KMS-11 (cell line): ENCODE results near the gene IKZF4.

Experiments used
- H2AFZ ChIP-seq: fragments of 200-600 bp; sonication (generic); 2 replicates; pipeline ENCODE4 v1.6.1; 2016; ENCODE audit warnings: antibody characterized with exemption, mixed run types, low read depth
- H3K27ac ChIP-seq: fragments of 200-600 bp; sonication (generic); 2 replicates; pipeline ENCODE4 v1.6.1; 2016; ENCODE audit warnings: mild to moderate bottlenecking, mixed run types
- H3K27me3 ChIP-seq: fragments of 200-600 bp; sonication (generic); 2 replicates; pipeline ENCODE4 v1.6.1; 2017; ENCODE audit warnings: mild to moderate bottlenecking, low read depth, mixed run types, moderate library complexity; ENCODE audit not compliant: insufficient read depth
- H3K36me3 ChIP-seq: fragments of 200-600 bp; sonication (generic); 2 replicates; pipeline ENCODE4 v1.6.1; 2017; ENCODE audit warnings: mild to moderate bottlenecking, mixed run types; ENCODE audit not compliant: insufficient read depth
- H3K4me1 ChIP-seq: fragments of 200-600 bp; sonication (generic); 2 replicates; pipeline ENCODE4 v1.6.1; 2016; ENCODE audit warnings: mild to moderate bottlenecking, low read depth, mixed run types; ENCODE audit not compliant: poor library complexity, severe bottlenecking
- H3K4me2 ChIP-seq: fragments of 200-600 bp; sonication (generic); 2 replicates; pipeline ENCODE4 v1.7.0; 2016; ENCODE audit warnings: mild to moderate bottlenecking, mixed run types
- H3K4me3 ChIP-seq: fragments of 200-600 bp; sonication (generic); IDR thresholded peaks from 2 replicates; pipeline ENCODE4 v1.6.1; 2017; ENCODE audit warnings: low read depth, low read length, mixed read lengths; ENCODE audit not compliant: insufficient read depth
- H3K79me2 ChIP-seq: fragments of 200-600 bp; sonication (generic); 2 replicates; pipeline ENCODE4 v1.6.1; 2016; ENCODE audit warnings: low read depth, mixed run types; ENCODE audit not compliant: insufficient read depth
- H3K9ac ChIP-seq: fragments of 200-600 bp; sonication (generic); 2 replicates; pipeline ENCODE4 v1.6.1; 2016; ENCODE audit warnings: mild to moderate bottlenecking, mixed run types
- H4K20me1 ChIP-seq: fragments of 200-600 bp; sonication (generic); 2 replicates; pipeline ENCODE4 v1.6.1; 2016; ENCODE audit warnings: mild to moderate bottlenecking, mixed run types; ENCODE audit not compliant: insufficient read depth
- TF ChIP-seq, protein P1 (sequence below): fragments of 200-600 bp; sonication (generic); conservative IDR thresholded peaks from 2 replicates; pipeline ENCODE4 v1.6.1; 2017; ENCODE audit warnings: low read depth, mild to moderate bottlenecking, antibody characterized with exemption, low read length, moderate library complexity, mixed read lengths

Gene IKZF4

DNA sequence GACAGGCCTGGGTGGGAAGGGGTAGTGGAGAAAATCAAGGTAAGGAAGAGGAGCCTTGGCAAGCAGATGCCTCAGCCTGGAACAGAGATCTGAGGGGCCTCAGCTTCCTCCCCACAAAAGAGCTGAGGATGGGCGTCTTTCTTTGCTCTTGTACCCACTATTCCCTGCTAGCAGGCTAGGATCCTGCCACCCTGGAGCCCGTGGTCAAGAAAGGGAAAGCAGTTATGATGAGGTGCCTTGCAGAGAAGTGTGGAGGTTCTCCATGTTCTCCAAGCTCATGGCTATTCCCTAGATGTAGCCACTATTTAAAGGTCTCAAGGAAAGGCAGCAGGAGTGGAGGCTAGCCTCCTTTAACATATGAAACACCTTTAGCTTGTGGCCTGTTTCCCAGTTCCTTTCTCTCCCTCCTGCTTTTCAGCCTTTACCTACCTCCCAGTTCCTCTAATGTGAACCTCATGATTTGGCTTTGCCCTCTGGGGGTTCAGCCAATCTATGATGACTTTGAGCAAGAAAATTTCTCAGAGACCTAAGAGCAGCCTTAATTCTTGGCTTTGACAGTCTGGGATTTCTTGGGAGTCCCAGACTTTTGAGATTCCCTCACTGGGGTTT, 1.1 kb downstream of the IKZF4 start:
- H3K4me3 ChIP-seq = no peak overlapping the region
- no peaks in the 10 kb centered on the region for H3K4me1 ChIP-seq
- H3K27ac ChIP-seq = no peak overlapping the region
- no peak overlapping the region for H2AFZ ChIP-seq
- no peaks in the 10 kb centered on the region for H4K20me1 ChIP-seq
- H3K27me3 ChIP-seq = no peaks in the 10 kb centered on the region
- TF ChIP-seq, protein P1, sequence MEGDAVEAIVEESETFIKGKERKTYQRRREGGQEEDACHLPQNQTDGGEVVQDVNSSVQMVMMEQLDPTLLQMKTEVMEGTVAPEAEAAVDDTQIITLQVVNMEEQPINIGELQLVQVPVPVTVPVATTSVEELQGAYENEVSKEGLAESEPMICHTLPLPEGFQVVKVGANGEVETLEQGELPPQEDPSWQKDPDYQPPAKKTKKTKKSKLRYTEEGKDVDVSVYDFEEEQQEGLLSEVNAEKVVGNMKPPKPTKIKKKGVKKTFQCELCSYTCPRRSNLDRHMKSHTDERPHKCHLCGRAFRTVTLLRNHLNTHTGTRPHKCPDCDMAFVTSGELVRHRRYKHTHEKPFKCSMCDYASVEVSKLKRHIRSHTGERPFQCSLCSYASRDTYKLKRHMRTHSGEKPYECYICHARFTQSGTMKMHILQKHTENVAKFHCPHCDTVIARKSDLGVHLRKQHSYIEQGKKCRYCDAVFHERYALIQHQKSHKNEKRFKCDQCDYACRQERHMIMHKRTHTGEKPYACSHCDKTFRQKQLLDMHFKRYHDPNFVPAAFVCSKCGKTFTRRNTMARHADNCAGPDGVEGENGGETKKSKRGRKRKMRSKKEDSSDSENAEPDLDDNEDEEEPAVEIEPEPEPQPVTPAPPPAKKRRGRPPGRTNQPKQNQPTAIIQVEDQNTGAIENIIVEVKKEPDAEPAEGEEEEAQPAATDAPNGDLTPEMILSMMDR = no peak
- H3K9ac ChIP-seq = no peak overlapping the region
- H3K4me2 ChIP-seq = no peak overlapping the region
- no peaks in the 10 kb centered on the region for H3K79me2 ChIP-seq
- no peaks in the 10 kb centered on the region for H3K36me3 ChIP-seq

GRCh38 chr12:56028511-56029165, 7.8 kb downstream of the IKZF4 start:
- H3K36me3 ChIP-seq = no peaks in the 10 kb centered on the region
- no peaks in the 10 kb centered on the region for H3K4me1 ChIP-seq
- no peak overlapping the region for H3K27ac ChIP-seq
- TF ChIP-seq, protein P1 = no peak
- no peaks in the 10 kb centered on the region for H4K20me1 ChIP-seq
- H3K27me3 ChIP-seq = no peaks in the 10 kb centered on the region
- no peak overlapping the region for H3K9ac ChIP-seq
- H3K79me2 ChIP-seq = no peaks in the 10 kb centered on the region
- no peak overlapping the region for H2AFZ ChIP-seq
- H3K4me3 ChIP-seq = no peak overlapping the region
- H3K4me2 ChIP-seq = no peak overlapping the region

DNA sequence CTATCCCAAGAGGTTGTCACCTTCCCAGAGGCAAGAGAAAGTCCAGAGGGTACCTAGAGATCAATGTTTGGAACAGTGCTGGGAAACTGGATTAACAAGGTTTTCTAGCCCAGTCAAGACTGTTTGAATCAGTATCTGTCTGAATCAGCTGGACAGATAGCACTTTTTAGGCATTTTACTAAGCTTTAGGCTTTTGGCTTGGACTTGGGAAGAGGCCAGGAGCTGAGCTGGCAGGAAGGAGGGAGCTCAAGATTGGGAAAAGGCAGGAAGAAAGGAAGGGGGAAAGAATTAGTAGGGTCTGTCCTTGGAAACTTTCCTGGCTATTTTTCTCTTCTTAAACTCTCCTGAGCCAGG, 8.3 kb downstream of the IKZF4 start:
- Histone ChIP-seq H3K4me3 (no peak overlapping the region), H3K4me2 (no peak overlapping the region), H3K9ac (no peak overlapping the region), H3K4me1 (no peaks in the 10 kb centered on the region), H3K27ac (no peak overlapping the region), H3K27me3 (no peaks in the 10 kb centered on the region), H2AFZ (no peak overlapping the region), H3K79me2 (no peaks in the 10 kb centered on the region), H4K20me1 (no peaks in the 10 kb centered on the region), H3K36me3 (no peaks in the 10 kb centered on the region)
- TF ChIP-seq, protein P1 = no peak

- H3K4me1 ChIP-seq = no peaks in the 10 kb centered on the region
- H2AFZ ChIP-seq = no peak overlapping the region
- TF ChIP-seq, protein P1 = peak; percentile 99
- H3K4me2 ChIP-seq = no peak overlapping the region
- no peak overlapping the region for H3K9ac ChIP-seq
- no peaks in the 10 kb centered on the region for H4K20me1 ChIP-seq
- H3K4me3 ChIP-seq = no peak overlapping the region
- no peak overlapping the region for H3K27ac ChIP-seq
- H3K79me2 ChIP-seq = no peaks in the 10 kb centered on the region
- H3K27me3 ChIP-seq = no peaks in the 10 kb centered on the region
- no peaks in the 10 kb centered on the region for H3K36me3 ChIP-seq
Measured at GRCh38 chr12:56029666-56030293, 8.9 kb downstream of the IKZF4 start.
